Posterior vena cava (tissue), 2 donors: ENCODE measurements around the gene ANKMY1. TPM values are rescaled to one million over a fixed set of nuclear protein-coding genes. Genes with fewer than 3 reads are reported as not detected.

Experiments
- DNase-seq: peaks from one replicate; pipeline ENCODE4 v3.0.0-alpha.2; 2020; ENCODE audit warnings: low spot score
- intact Hi-C, 2 donors: fragments of 100-400 bp; cut with DNase I; formaldehyde crosslinking; loops; one replicate each; pipeline versions ENCODE4 v1.14.1 to v1.14.2; 2022 to 2023
- total RNA-seq, 2 donors: library from RNA; stranded (reverse); fragmentation: NEBNext Ultra II Directional; extraction: Animal tissue kit (Norgen Biotek cat#: 25700); gene quantifications; one replicate each; pipeline ENCODE4 v1.2.1, GENCODE V29; 2021
- donor health status: DM: yes; HTN: yes; CAD: no.
- donor health status: DM: yes; HTN: yes; CAD: no.

The ANKMY1 gene
- total RNA-seq, 2 donors from 2014 or later, result 7.1 to 12.9 TPM

- peak; percentile 76 for DNase-seq
- intact Hi-C loops, result no loop called here
Observed at GRCh38 chr2:240595381-240596079, 37.7 kb upstream of the ANKMY1 start.

- intact Hi-C loops, result no loop called here
- DNase-seq, result peak; percentile 74
Observed at GRCh38 chr2:240594511-240595380, 37.0 kb upstream of the ANKMY1 start.

- intact Hi-C loops, result no loop called here
- DNase-seq, result peak; percentile 75
Observed at GRCh38 chr2:240593703-240594451, 36.1 kb upstream of the ANKMY1 start.

- peak; percentile 67 for DNase-seq
- intact Hi-C loops, result no loop called here
Observed at GRCh38 chr2:240593026-240593702, 35.4 kb upstream of the ANKMY1 start.

GRCh38 chr2:240591784-240592183 is 34.0 kb upstream of the ANKMY1 start:
- peak; percentile 56 for DNase-seq
- intact Hi-C loops, result no loop called here

- DNase-seq, result peak; percentile 59
- intact Hi-C loops, result no loop called here
Observed at GRCh38 chr2:240591226-240591625, 33.4 kb upstream of the ANKMY1 start.

GRCh38 chr2:240590681-240591111 is 32.9 kb upstream of the ANKMY1 start:
- peak; percentile 76 for DNase-seq
- intact Hi-C loops, result no loop called here

- intact Hi-C loops, result no loop called here
- peak; percentile 72 for DNase-seq
Observed at GRCh38 chr2:240589850-240590525, 32.2 kb upstream of the ANKMY1 start.

- intact Hi-C loops, result no loop called here
- peak; percentile 75 for DNase-seq
Observed at GRCh38 chr2:240589375-240589774, 31.6 kb upstream of the ANKMY1 start.

- intact Hi-C loops, result no loop called here
- peak; percentile 11 for DNase-seq
Observed at GRCh38 chr2:240588669-240589068, 30.9 kb upstream of the ANKMY1 start.

- DNase-seq, result peak; percentile 64
- intact Hi-C loops, result no loop called here
Observed at GRCh38 chr2:240588006-240588655, 30.3 kb upstream of the ANKMY1 start.

- DNase-seq, result peak; percentile 86
- intact Hi-C loops, result no loop called here
Observed at GRCh38 chr2:240586919-240587800, 29.4 kb upstream of the ANKMY1 start.

GRCh38 chr2:240586198-240586918 is 28.6 kb upstream of the ANKMY1 start, which contains the start of gene CAPN10:
Gene CAPN10, plus strand, starts transcription at chr2:240586734. Its CDS starts 178 bp downstream, at chr2:240586912.
- DNase-seq, result peak; percentile 100
- intact Hi-C loops, result no loop called here

- DNase-seq, result peak; percentile 64
- intact Hi-C loops, result no loop called here
Observed at GRCh38 chr2:240585681-240586197, 28.0 kb upstream of the ANKMY1 start.

- peak; percentile 50 for DNase-seq
- intact Hi-C loops, result no loop called here
Observed at GRCh38 chr2:240585101-240585500, 27.3 kb upstream of the ANKMY1 start.

- DNase-seq, result peak; percentile 74
- intact Hi-C loops, result no loop called here
Observed at GRCh38 chr2:240584486-240585031, 26.8 kb upstream of the ANKMY1 start.
